Measurements from ENCODE around the gene VSTM4.

VSTM4 gene

GRCh38 chr10:49079499-49079898 lies 35.8 kb downstream of the VSTM4 start:
- H3K14ac ChIP-seq (ENCODE audit: low read length in 2 of 2): no peak overlapping the region
- H2BK15ac ChIP-seq (ENCODE audit: low read depth, poor library complexity, severe bottlenecking): no peak overlapping the region
- H3K4me2 ChIP-seq (ENCODE audit: low read length, poor library complexity, severe bottlenecking): no peak overlapping the region
- H3K4me3 ChIP-seq (ENCODE audit: insufficient read depth in 1 of 2, low read depth in 1 of 2, low read length in 2 of 2): no peak overlapping the region
- no peak overlapping the region for H4K91ac ChIP-seq (ENCODE audit: low read length)
- H4K8ac ChIP-seq (ENCODE audit: low read length): no peak overlapping the region
- no peak overlapping the region for H2AK5ac ChIP-seq (ENCODE audit: low read length, severe bottlenecking)
- H2AFZ ChIP-seq (ENCODE audit: low read depth, low read length): no peak overlapping the region
- no peak for DNase-seq
- no peak overlapping the region for H3K27ac ChIP-seq (ENCODE audit: low read length, poor library complexity, severe bottlenecking)
- no peak overlapping the region for H3K18ac ChIP-seq (ENCODE audit: low read depth in 1 of 2, low read length in 2 of 2)
- WGBS: 38% methylated on average over 1 of the region's 3 CpGs
- no peak overlapping the region for H3K9ac ChIP-seq (ENCODE audit: low read length)
- peaks cover 4 to 9% of the 10 kb centered on the region in 2 experiments for H3K27me3 ChIP-seq (ENCODE audit: control insufficient read depth in 1 of 2, insufficient read depth in 1 of 2, low read length in 2 of 2)
- H2BK5ac ChIP-seq (ENCODE audit: low read depth, low read length, poor library complexity, severe bottlenecking): no peak overlapping the region
- H2BK12ac ChIP-seq (ENCODE audit: low read length in 2 of 2): no peak overlapping the region
- no peak overlapping the region for H3K23ac ChIP-seq (ENCODE audit: low read length in 2 of 2)
- no peaks in the 10 kb centered on the region for H3K9me3 ChIP-seq (ENCODE audit: control insufficient read depth, low read length)
- no peak overlapping the region for H2BK120ac ChIP-seq (ENCODE audit: low read depth, low read length)
- H3K4me1 ChIP-seq (ENCODE audit: control insufficient read depth, insufficient read depth, low read depth, low read length): peaks cover 6% of the 10 kb centered on the region
- H3K36me3 ChIP-seq (ENCODE audit: control insufficient read depth in 1 of 2, insufficient read depth in 2 of 2, low read depth in 1 of 2, low read length in 2 of 2): peaks cover 9 to 36% of the 10 kb centered on the region in 2 experiments
- no peak overlapping the region for H3K4ac ChIP-seq (ENCODE audit: low read depth in 1 of 2, low read length in 2 of 2)
- H3K79me1 ChIP-seq (replicated peaks; ENCODE audit: low read length, poor library complexity, severe bottlenecking): no peaks in the 10 kb centered on the region

- 85% methylated on average over 3 of the region's 3 CpGs for WGBS
- H4K91ac ChIP-seq (ENCODE audit: low read length): no peak overlapping the region
- no peak overlapping the region for H3K14ac ChIP-seq (ENCODE audit: low read length in 2 of 2)
- H2BK15ac ChIP-seq (ENCODE audit: low read depth, poor library complexity, severe bottlenecking): no peak overlapping the region
- no peak overlapping the region for H3K23ac ChIP-seq (ENCODE audit: low read length in 2 of 2)
- H3K36me3 ChIP-seq (ENCODE audit: control insufficient read depth in 1 of 2, insufficient read depth in 2 of 2, low read depth in 1 of 2, low read length in 2 of 2): peaks cover 9 to 36% of the 10 kb centered on the region in 2 experiments
- no peak overlapping the region for H2BK5ac ChIP-seq (ENCODE audit: low read depth, low read length, poor library complexity, severe bottlenecking)
- H2AK5ac ChIP-seq (ENCODE audit: low read length, severe bottlenecking): no peak overlapping the region
- no peak overlapping the region for H3K4ac ChIP-seq (ENCODE audit: low read depth in 1 of 2, low read length in 2 of 2)
- no peak overlapping the region for H3K27ac ChIP-seq (ENCODE audit: low read length, poor library complexity, severe bottlenecking)
- H2AFZ ChIP-seq (ENCODE audit: low read depth, low read length): no peak overlapping the region
- H3K79me1 ChIP-seq (replicated peaks; ENCODE audit: low read length, poor library complexity, severe bottlenecking): no peaks in the 10 kb centered on the region
- H3K9ac ChIP-seq (ENCODE audit: low read length): no peak overlapping the region
- no peak overlapping the region for H3K18ac ChIP-seq (ENCODE audit: low read depth in 1 of 2, low read length in 2 of 2)
- H2BK12ac ChIP-seq (ENCODE audit: low read length in 2 of 2): no peak overlapping the region
- H4K8ac ChIP-seq (ENCODE audit: low read length): no peak overlapping the region
- no peaks in the 10 kb centered on the region for H3K9me3 ChIP-seq (ENCODE audit: control insufficient read depth, low read length)
- no peak for DNase-seq
- peaks cover 6% of the 10 kb centered on the region for H3K4me1 ChIP-seq (ENCODE audit: control insufficient read depth, insufficient read depth, low read depth, low read length)
- peaks cover 4 to 9% of the 10 kb centered on the region in 2 experiments for H3K27me3 ChIP-seq (ENCODE audit: control insufficient read depth in 1 of 2, insufficient read depth in 1 of 2, low read length in 2 of 2)
- H3K4me3 ChIP-seq (ENCODE audit: insufficient read depth in 1 of 2, low read depth in 1 of 2, low read length in 2 of 2): no peak overlapping the region
- no peak overlapping the region for H3K4me2 ChIP-seq (ENCODE audit: low read length, poor library complexity, severe bottlenecking)
- H2BK120ac ChIP-seq (ENCODE audit: low read depth, low read length): no peak overlapping the region
These were observed 36.2 kb downstream of the VSTM4 start for GRCh38 chr10:49079072-49079471.

DNA sequence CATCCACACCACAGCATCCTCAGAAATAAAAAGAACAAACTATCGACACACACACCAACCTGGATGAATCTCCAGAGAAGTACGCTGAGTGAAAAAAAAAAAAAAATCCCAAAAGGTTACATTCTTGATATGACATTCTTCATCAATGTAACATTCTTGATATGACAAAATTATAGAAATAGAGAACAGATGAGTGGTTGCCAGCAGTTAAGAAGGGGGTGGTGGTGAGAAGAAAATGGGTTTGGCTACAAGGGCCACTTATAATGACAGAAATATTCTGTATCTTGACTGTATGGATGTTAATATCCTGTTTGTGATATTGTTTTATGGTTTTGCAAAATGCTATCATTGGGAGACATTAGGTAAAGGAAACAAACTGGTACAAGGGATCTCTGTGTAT lies 36.9 kb downstream of the VSTM4 start:
- H2BK15ac ChIP-seq (ENCODE audit: low read depth, poor library complexity, severe bottlenecking): no peak overlapping the region
- no peak overlapping the region for H3K14ac ChIP-seq (ENCODE audit: low read length in 2 of 2)
- H2AK5ac ChIP-seq (ENCODE audit: low read length, severe bottlenecking): no peak overlapping the region
- 100% methylated on average over 2 of the region's 2 CpGs for WGBS
- no peak overlapping the region for H2BK5ac ChIP-seq (ENCODE audit: low read depth, low read length, poor library complexity, severe bottlenecking)
- no peak overlapping the region for H2BK12ac ChIP-seq (ENCODE audit: low read length in 2 of 2)
- H3K36me3 ChIP-seq (ENCODE audit: control insufficient read depth in 1 of 2, insufficient read depth in 2 of 2, low read depth in 1 of 2, low read length in 2 of 2): peaks cover 9 to 40% of the 10 kb centered on the region in 2 experiments
- H4K91ac ChIP-seq (ENCODE audit: low read length): no peak overlapping the region
- H4K8ac ChIP-seq (ENCODE audit: low read length): no peak overlapping the region
- no peak overlapping the region for H3K4me2 ChIP-seq (ENCODE audit: low read length, poor library complexity, severe bottlenecking)
- H3K4me1 ChIP-seq (ENCODE audit: control insufficient read depth, insufficient read depth, low read depth, low read length): peaks cover 6% of the 10 kb centered on the region
- H2AFZ ChIP-seq (ENCODE audit: low read depth, low read length): no peak overlapping the region
- no peak overlapping the region for H3K4ac ChIP-seq (ENCODE audit: low read depth in 1 of 2, low read length in 2 of 2)
- H3K18ac ChIP-seq (ENCODE audit: low read depth in 1 of 2, low read length in 2 of 2): no peak overlapping the region
- H3K9ac ChIP-seq (ENCODE audit: low read length): no peak overlapping the region
- H3K23ac ChIP-seq (ENCODE audit: low read length in 2 of 2): no peak overlapping the region
- DNase-seq: no peak
- H3K27me3 ChIP-seq (ENCODE audit: control insufficient read depth in 1 of 2, insufficient read depth in 1 of 2, low read length in 2 of 2): peaks cover 4 to 9% of the 10 kb centered on the region in 2 experiments
- no peaks in the 10 kb centered on the region for H3K79me1 ChIP-seq (replicated peaks; ENCODE audit: low read length, poor library complexity, severe bottlenecking)
- H2BK120ac ChIP-seq (ENCODE audit: low read depth, low read length): no peak overlapping the region
- no peak overlapping the region for H3K4me3 ChIP-seq (ENCODE audit: insufficient read depth in 1 of 2, low read depth in 1 of 2, low read length in 2 of 2)
- H3K27ac ChIP-seq (ENCODE audit: low read length, poor library complexity, severe bottlenecking): no peak overlapping the region
- H3K9me3 ChIP-seq (ENCODE audit: control insufficient read depth, low read length): no peaks in the 10 kb centered on the region

DNA sequence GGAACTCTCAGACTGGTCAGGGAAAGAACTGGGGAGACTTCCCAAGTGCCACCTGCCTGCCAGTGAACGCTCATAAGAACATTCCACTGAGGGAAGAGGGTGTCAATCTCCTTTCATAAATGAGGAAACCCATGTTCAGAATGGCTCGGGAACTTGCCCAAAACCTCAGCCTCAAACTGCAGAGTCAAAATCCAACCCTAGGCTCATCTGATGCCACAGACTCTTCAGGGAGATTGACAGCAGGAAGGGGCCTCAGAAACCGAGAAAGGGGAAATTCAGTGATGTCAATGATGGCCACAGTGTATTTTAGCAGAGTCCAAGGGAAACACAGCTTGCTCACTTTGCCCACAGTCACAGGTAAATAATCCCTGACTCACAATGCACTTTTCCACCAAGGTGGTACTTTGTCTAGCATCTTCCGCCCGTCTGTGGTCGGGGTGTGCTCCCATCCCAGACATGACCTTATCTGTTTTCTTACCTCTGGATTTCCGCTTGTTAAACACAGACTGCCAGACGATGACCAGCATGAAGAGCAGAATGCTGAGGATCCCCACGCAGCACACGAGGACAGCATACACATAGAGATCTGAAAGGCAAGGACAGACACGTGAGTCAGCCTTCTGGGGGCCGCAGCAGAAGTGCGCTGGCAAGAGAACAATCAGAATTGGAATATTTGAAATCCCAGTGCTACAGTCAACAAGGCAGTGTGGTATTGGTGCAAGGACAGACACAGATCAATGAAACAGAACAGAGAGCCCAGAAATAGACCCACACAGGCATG lies 38.4 kb downstream of the VSTM4 start:
- Histone ChIP-seq H3K14ac (ENCODE audit: low read length in 2 of 2) (no peak overlapping the region), H3K36me3 (ENCODE audit: control insufficient read depth in 1 of 2, insufficient read depth in 2 of 2, low read depth in 1 of 2, low read length in 2 of 2) (peaks cover 9 to 54% of the 10 kb centered on the region in 2 experiments), H3K4me3 (ENCODE audit: insufficient read depth in 1 of 2, low read depth in 1 of 2, low read length in 2 of 2) (no peak overlapping the region), H4K91ac (ENCODE audit: low read length) (no peak overlapping the region), H3K23ac (ENCODE audit: low read length in 2 of 2) (no peak overlapping the region), H3K9me3 (ENCODE audit: control insufficient read depth, low read length) (no peaks in the 10 kb centered on the region), H3K9ac (ENCODE audit: low read length) (no peak overlapping the region), H2AFZ (ENCODE audit: low read depth, low read length) (no peak overlapping the region), H4K8ac (ENCODE audit: low read length) (no peak overlapping the region), H3K27ac (ENCODE audit: low read length, poor library complexity, severe bottlenecking) (no peak overlapping the region), H2BK5ac (ENCODE audit: low read depth, low read length, poor library complexity, severe bottlenecking) (no peak overlapping the region), H2BK12ac (ENCODE audit: low read length in 2 of 2) (no peak overlapping the region), H3K4ac (ENCODE audit: low read depth in 1 of 2, low read length in 2 of 2) (no peak overlapping the region), H3K4me1 (ENCODE audit: control insufficient read depth, insufficient read depth, low read depth, low read length) (peaks cover 6% of the 10 kb centered on the region), H2AK5ac (ENCODE audit: low read length, severe bottlenecking) (no peak overlapping the region), H3K4me2 (ENCODE audit: low read length, poor library complexity, severe bottlenecking) (no peak overlapping the region), H3K79me1 (replicated peaks; ENCODE audit: low read length, poor library complexity, severe bottlenecking) (no peaks in the 10 kb centered on the region), H2BK120ac (ENCODE audit: low read depth, low read length) (no peak overlapping the region), H3K18ac (ENCODE audit: low read depth in 1 of 2, low read length in 2 of 2) (no peak overlapping the region), H3K27me3 (ENCODE audit: control insufficient read depth in 1 of 2, insufficient read depth in 1 of 2, low read length in 2 of 2) (peaks cover 4 to 6% of the 10 kb centered on the region in 2 experiments), H2BK15ac (ENCODE audit: low read depth, poor library complexity, severe bottlenecking) (no peak overlapping the region)
- WGBS: 83% methylated on average over 13 of the region's 13 CpGs
- DNase-seq: no peak

Measured in mesenchymal stem cell (in vitro differentiated cells and primary cell).